ENCODE measurements around the gene ATG16L1. TPM values are rescaled to one million over a fixed set of nuclear protein-coding genes. Genes with fewer than 3 reads are reported as not detected.

The ATG16L1 gene
- total and polyA plus RNA-seq, 2 donors (not counting 1 experiment from before 2014, with no cell fraction given), result 23.7 to 33.7 TPM

GRCh38 chr2:233319256-233319655, 67.8 kb downstream of the ATG16L1 start:
- Histone ChIP-seq H3K9me3 (ENCODE audit: control insufficient read depth, insufficient read depth, low read depth, low read length) (no peaks in the 10 kb centered on the region), H4K20me1 (ENCODE audit: control insufficient read depth, extremely low read depth, insufficient read depth, low read length) (no peaks in the 10 kb centered on the region), H3K4me3 (replicated peaks in 1 of 4; ENCODE audit: control extremely low read depth in 1 of 4, insufficient read depth in 1 of 4, low read depth in 3 of 4, low read length in 4 of 4) (no peak overlapping the region), H3K4me1 (ENCODE audit: control insufficient read depth, extremely low read depth, insufficient read depth, low read length) (no peaks in the 10 kb centered on the region), H2AFZ (ENCODE audit: low read length) (no peak overlapping the region), H3K79me2 (ENCODE audit: control insufficient read depth, insufficient read depth, low read length) (no peaks in the 10 kb centered on the region), H3K4me2 (ENCODE audit: extremely low read depth, insufficient read depth, low read length) (no peak overlapping the region), H3K9ac (ENCODE audit: insufficient read depth, low read length) (no peak overlapping the region), H3K36me3 (ENCODE audit: control insufficient read depth, insufficient read depth, low read length) (no peaks in the 10 kb centered on the region), H3K27ac (ENCODE audit: insufficient read depth, low read length) (no peak overlapping the region), H3K27me3 (ENCODE audit: control insufficient read depth, insufficient read depth, low read length) (peaks cover 9% of the 10 kb centered on the region)
- DNase-seq (ENCODE audit: low read depth in 2 of 2), result no peak
- TF ChIP-seq, protein P1, sequence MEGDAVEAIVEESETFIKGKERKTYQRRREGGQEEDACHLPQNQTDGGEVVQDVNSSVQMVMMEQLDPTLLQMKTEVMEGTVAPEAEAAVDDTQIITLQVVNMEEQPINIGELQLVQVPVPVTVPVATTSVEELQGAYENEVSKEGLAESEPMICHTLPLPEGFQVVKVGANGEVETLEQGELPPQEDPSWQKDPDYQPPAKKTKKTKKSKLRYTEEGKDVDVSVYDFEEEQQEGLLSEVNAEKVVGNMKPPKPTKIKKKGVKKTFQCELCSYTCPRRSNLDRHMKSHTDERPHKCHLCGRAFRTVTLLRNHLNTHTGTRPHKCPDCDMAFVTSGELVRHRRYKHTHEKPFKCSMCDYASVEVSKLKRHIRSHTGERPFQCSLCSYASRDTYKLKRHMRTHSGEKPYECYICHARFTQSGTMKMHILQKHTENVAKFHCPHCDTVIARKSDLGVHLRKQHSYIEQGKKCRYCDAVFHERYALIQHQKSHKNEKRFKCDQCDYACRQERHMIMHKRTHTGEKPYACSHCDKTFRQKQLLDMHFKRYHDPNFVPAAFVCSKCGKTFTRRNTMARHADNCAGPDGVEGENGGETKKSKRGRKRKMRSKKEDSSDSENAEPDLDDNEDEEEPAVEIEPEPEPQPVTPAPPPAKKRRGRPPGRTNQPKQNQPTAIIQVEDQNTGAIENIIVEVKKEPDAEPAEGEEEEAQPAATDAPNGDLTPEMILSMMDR (conservative IDR thresholded peaks at IDR 0.05 in 1 of 2, IDR thresholded peaks at IDR 0.05 in 1 of 2; ENCODE audit: low read depth in 1 of 2, low read length in 2 of 2), result no peak
- no peak for TF ChIP-seq EZH2 (IDR thresholded peaks at IDR 0.05; ENCODE audit: low read length, missing control alignments)

- no peak for DNase-seq (ENCODE audit: low read depth in 2 of 2)
- Histone ChIP-seq H3K36me3 (ENCODE audit: control insufficient read depth, insufficient read depth, low read length) (no peaks in the 10 kb centered on the region), H2AFZ (ENCODE audit: low read length) (no peak overlapping the region), H3K4me3 (replicated peaks in 1 of 4; ENCODE audit: control extremely low read depth in 1 of 4, insufficient read depth in 1 of 4, low read depth in 3 of 4, low read length in 4 of 4) (no peak overlapping the region), H3K9me3 (ENCODE audit: control insufficient read depth, insufficient read depth, low read depth, low read length) (no peaks in the 10 kb centered on the region), H3K4me1 (ENCODE audit: control insufficient read depth, extremely low read depth, insufficient read depth, low read length) (no peaks in the 10 kb centered on the region), H3K4me2 (ENCODE audit: extremely low read depth, insufficient read depth, low read length) (no peak overlapping the region), H3K9ac (ENCODE audit: insufficient read depth, low read length) (no peak overlapping the region), H3K27me3 (ENCODE audit: control insufficient read depth, insufficient read depth, low read length) (peaks cover 9% of the 10 kb centered on the region), H3K79me2 (ENCODE audit: control insufficient read depth, insufficient read depth, low read length) (no peaks in the 10 kb centered on the region), H3K27ac (ENCODE audit: insufficient read depth, low read length) (no peak overlapping the region), H4K20me1 (ENCODE audit: control insufficient read depth, extremely low read depth, insufficient read depth, low read length) (no peaks in the 10 kb centered on the region)
- TF ChIP-seq, protein P1 (conservative IDR thresholded peaks at IDR 0.05 in 1 of 2, IDR thresholded peaks at IDR 0.05 in 1 of 2; ENCODE audit: low read depth in 1 of 2, low read length in 2 of 2), result no peak
- no peak for TF ChIP-seq EZH2 (IDR thresholded peaks at IDR 0.05; ENCODE audit: low read length, missing control alignments)
These were observed 69.0 kb downstream of the ATG16L1 start for GRCh38 chr2:233320470-233320869.

DNA sequence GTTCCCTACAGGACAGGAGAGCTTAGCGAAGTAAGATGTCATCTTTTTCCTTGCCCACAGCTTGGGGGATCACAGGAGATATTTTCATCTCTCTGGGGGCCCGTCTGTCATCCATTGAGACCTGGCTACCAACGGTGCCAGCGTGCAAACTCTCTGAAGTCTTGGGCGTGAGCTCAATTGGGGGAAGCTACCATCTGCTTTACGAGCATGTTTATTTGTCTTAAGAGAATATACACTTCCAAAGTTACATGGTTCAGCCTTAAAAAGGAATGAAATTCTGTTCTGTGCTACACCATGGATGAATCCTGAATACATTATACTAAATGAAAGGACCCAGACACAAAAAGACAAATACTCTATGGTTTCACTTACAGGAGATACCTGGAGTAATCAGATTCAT, 69.7 kb downstream of the ATG16L1 start:
- no peaks in the 10 kb centered on the region for H3K79me2 ChIP-seq (ENCODE audit: control insufficient read depth, insufficient read depth, low read length)
- H3K36me3 ChIP-seq (ENCODE audit: control insufficient read depth, insufficient read depth, low read length), result no peaks in the 10 kb centered on the region
- H3K27ac ChIP-seq (ENCODE audit: insufficient read depth, low read length), result no peak overlapping the region
- H3K4me2 ChIP-seq (ENCODE audit: extremely low read depth, insufficient read depth, low read length), result no peak overlapping the region
- H3K4me1 ChIP-seq (ENCODE audit: control insufficient read depth, extremely low read depth, insufficient read depth, low read length), result no peaks in the 10 kb centered on the region
- no peak overlapping the region for H2AFZ ChIP-seq (ENCODE audit: low read length)
- peaks cover 9% of the 10 kb centered on the region for H3K27me3 ChIP-seq (ENCODE audit: control insufficient read depth, insufficient read depth, low read length)
- H3K4me3 ChIP-seq (replicated peaks in 1 of 4; ENCODE audit: control extremely low read depth in 1 of 4, insufficient read depth in 1 of 4, low read depth in 3 of 4, low read length in 4 of 4), result no peak overlapping the region
- no peaks in the 10 kb centered on the region for H3K9me3 ChIP-seq (ENCODE audit: control insufficient read depth, insufficient read depth, low read depth, low read length)
- no peak overlapping the region for H3K9ac ChIP-seq (ENCODE audit: insufficient read depth, low read length)
- no peaks in the 10 kb centered on the region for H4K20me1 ChIP-seq (ENCODE audit: control insufficient read depth, extremely low read depth, insufficient read depth, low read length)
- TF ChIP-seq, protein P1 (conservative IDR thresholded peaks at IDR 0.05 in 1 of 2, IDR thresholded peaks at IDR 0.05 in 1 of 2; ENCODE audit: low read depth in 1 of 2, low read length in 2 of 2), result no peak
- TF ChIP-seq EZH2 (IDR thresholded peaks at IDR 0.05; ENCODE audit: low read length, missing control alignments), result no peak
- DNase-seq (ENCODE audit: low read depth in 2 of 2), result no peak

Measured in fibroblast of lung (primary cell).